ENCODE data around the gene NOL3. TPM values are rescaled to one million over a fixed set of nuclear protein-coding genes. Genes with fewer than 3 reads are reported as not detected.

The NOL3 gene
- total RNA-seq, 4 donors from 2014 or later, result 38.3 to 97.0 (median 63.5) TPM

- no peak overlapping the region for H3K27ac ChIP-seq
- H3K27me3 ChIP-seq, result no peaks in the 10 kb centered on the region
- H3K4me1 ChIP-seq, result peaks cover 25 to 38% of the 10 kb centered on the region in 2 donors
- WGBS, 2 donors, result 51% methylated on average over 35 of the region's 61 CpGs
- TF ChIP-seq CTCF (IDR thresholded peaks at IDR 0.05) (no peak), POLR2A (IDR thresholded peaks at IDR 0.05) (no peak)
- H3K36me3 ChIP-seq, result no peaks in the 10 kb centered on the region
- no peak overlapping the region for H3K4me3 ChIP-seq (replicated peaks in 1 of 3)
- H3K9me3 ChIP-seq, result no peaks in the 10 kb centered on the region
- DNase-seq, result no peak
- intact Hi-C loops (cut with DNase I), result loop anchor here (2.0 to 10.0 kb wide), 3 partner anchors 50 to 176 kb away; partner anchors contain the start of genes CBFB and PHAF1
These were observed 15.6 kb upstream of the NOL3 start for GRCh38 chr16:67154578-67155294.

- H3K4me1 ChIP-seq, result peaks cover 25 to 31% of the 10 kb centered on the region in 2 donors
- 34 to 51% methylated on average over 15 to 23 of the region's 74 CpGs for WGBS, 2 donors
These were observed 14.8 kb upstream of the NOL3 start for GRCh38 chr16:67155295-67156142.

GRCh38 chr16:67156143-67156844, 14.0 kb upstream of the NOL3 start:
- no peak for DNase-seq
- H3K27ac ChIP-seq, result no peak overlapping the region
- no peak overlapping the region for H3K4me3 ChIP-seq (replicated peaks in 1 of 3)
- 66 to 70% methylated on average over 15 of the region's 15 CpGs for WGBS, 2 donors
- H3K27me3 ChIP-seq, result no peaks in the 10 kb centered on the region
- TF ChIP-seq CTCF (IDR thresholded peaks at IDR 0.05) (no peak), POLR2A (IDR thresholded peaks at IDR 0.05) (no peak)
- H3K9me3 ChIP-seq, result no peaks in the 10 kb centered on the region
- H3K4me1 ChIP-seq, result peaks cover 28 to 32% of the 10 kb centered on the region in 2 donors
- intact Hi-C loops (cut with DNase I), result loop anchor here (10.0 kb wide), 1 partner anchor 51 kb away; the partner anchor contains the start of gene PHAF1
- no peaks in the 10 kb centered on the region for H3K36me3 ChIP-seq

More at GRCh38 chr16:67155295-67156142, 14.8 kb upstream of the NOL3 start:
- Histone ChIP-seq H3K9me3 (no peaks in the 10 kb centered on the region), H3K27me3 (no peaks in the 10 kb centered on the region), H3K36me3 (no peaks in the 10 kb centered on the region), H3K4me3 (replicated peaks in 1 of 3) (no peak overlapping the region), H3K27ac (no peak overlapping the region)
- TF ChIP-seq POLR2A (IDR thresholded peaks at IDR 0.05) (no peak), CTCF (IDR thresholded peaks at IDR 0.05) (peak; percentile 33 to 100 (median 98))
- intact Hi-C loops (cut with DNase I), result loop anchor here (2.0 to 10.0 kb wide), 2 partner anchors 51 to 177 kb away; partner anchors contain the start of gene PHAF1
- peak; percentile 79 to 80 for DNase-seq

- H3K9me3 ChIP-seq, result no peaks in the 10 kb centered on the region
- H3K27me3 ChIP-seq, result no peaks in the 10 kb centered on the region
- DNase-seq, result no peak
- WGBS, 2 donors, result 69 to 75% methylated on average over 7 of the region's 7 CpGs
- H3K27ac ChIP-seq, result no peak overlapping the region
- H3K4me1 ChIP-seq, result peaks cover 30 to 31% of the 10 kb centered on the region in 2 donors
- H3K4me3 ChIP-seq (replicated peaks in 1 of 3), result no peak overlapping the region
- H3K36me3 ChIP-seq, result no peaks in the 10 kb centered on the region
- no peak for TF ChIP-seq POLR2A (IDR thresholded peaks at IDR 0.05)
- intact Hi-C loops (cut with DNase I), result loop anchor here (10.0 kb wide), 1 partner anchor 52 kb away; the partner anchor contains the start of gene PHAF1
These were observed 13.1 kb upstream of the NOL3 start for GRCh38 chr16:67157106-67157748.
